GM12891 (cell line): Measurements from ENCODE around the gene ADGRB2.

Source experiments
- POLR2A ChIP-seq: IDR thresholded peaks from 2 replicates; pipeline ENCODE4 v1.6.1; 2011; ENCODE audit warnings: low read depth, low read length, control low read depth
- POU2F2 ChIP-seq: IDR thresholded peaks from 2 replicates; pipeline ENCODE4 v1.6.1; 2011; ENCODE audit warnings: low read depth, mild to moderate bottlenecking, control low read depth, low read length, moderate library complexity
- TAF1 ChIP-seq: IDR thresholded peaks from 2 replicates; pipeline ENCODE4 v1.6.1; 2011; ENCODE audit warnings: low read depth, low read length, control low read depth

GRCh38 chr1:31768407-31768907, 4.3 kb upstream of the ADGRB2 start:
- no peak for TF ChIP-seq POLR2A
- no peak for TF ChIP-seq POU2F2
- TF ChIP-seq TAF1: no peak
